CD14-positive monocyte (primary cell): ENCODE measurements around the gene PPM1H. TPM values are rescaled to one million over a fixed set of nuclear protein-coding genes. Genes with fewer than 3 reads are reported as not detected.

Experiments used
- DNase-seq, 3 donors: peaks; one replicate each; pipeline ENCODE4 v3.0.0-alpha.2; 2011 to 2022
- H2AFZ ChIP-seq: 2 replicates; pipeline ENCODE4 v1.6.0; 2012; ENCODE audit warnings: mild to moderate bottlenecking, low read depth, low read length, inconsistent platforms; ENCODE audit not compliant: insufficient read depth, poor library complexity, severe bottlenecking
- H3K27ac ChIP-seq, 2 donors: 1 replicate in 1 of 2; 2 replicates in 1 of 2; pipeline ENCODE4 v1.5.1; 2012 to 2013; ENCODE audit warnings: low read length in 2 of 2, control low read depth in 1 of 2, inconsistent platforms in 1 of 2, low read depth in 1 of 2, mild to moderate bottlenecking in 1 of 2
- H3K27me3 ChIP-seq, 2 donors: one replicate each; pipeline versions ENCODE4 v1.6.0 to v1.6.1; 2011 to 2013; ENCODE audit warnings: low read length in 2 of 2; ENCODE audit not compliant: control insufficient read depth in 2 of 2, insufficient read depth in 2 of 2
- H3K36me3 ChIP-seq, 2 donors: replicated peaks in 1 of 2; 1 replicate in 1 of 2; 2 replicates in 1 of 2; pipeline versions ENCODE4 v1.5.1 to v1.6.1; 2012 to 2013; ENCODE audit warnings: low read length in 2 of 2, control low read depth in 1 of 2, inconsistent platforms in 1 of 2, mild to moderate bottlenecking in 1 of 2; ENCODE audit not compliant: insufficient read depth in 2 of 2, control insufficient read depth in 1 of 2
- H3K4me1 ChIP-seq, 2 donors: 1 replicate in 1 of 2; 2 replicates in 1 of 2; pipeline versions ENCODE4 v1.5.1 to v1.6.1; 2012 to 2013; ENCODE audit warnings: low read length in 2 of 2, control low read depth in 1 of 2, inconsistent platforms in 1 of 2, mild to moderate bottlenecking in 1 of 2, moderate library complexity in 1 of 2; ENCODE audit not compliant: insufficient read depth in 2 of 2, control insufficient read depth in 1 of 2
- H3K4me2 ChIP-seq: replicated peaks from 2 replicates; pipeline ENCODE3; 2012; ENCODE audit warnings: low read length, moderate library complexity, mild to moderate bottlenecking; ENCODE audit not compliant: poor library complexity, severe bottlenecking; ENCODE audit errors: extremely low read depth
- H3K4me3 ChIP-seq, 3 experiments: fragments of 200-600 bp in 1 of 3; sonication (generic) in 1 of 3; replicated peaks in 1 of 3; 1 replicate in 2 of 3; 2 replicates in 1 of 3; pipeline ENCODE4 v1.5.1; 2011 to 2013; ENCODE audit warnings: low read length in 3 of 3, mild to moderate bottlenecking in 3 of 3, control low read depth in 2 of 3, low read depth in 2 of 3, inconsistent platforms in 1 of 3, moderate library complexity in 1 of 3
- H3K79me2 ChIP-seq: 2 replicates; pipeline ENCODE4 v1.6.0; 2012; ENCODE audit warnings: mild to moderate bottlenecking, control low read depth, inconsistent platforms, low read length, moderate library complexity; ENCODE audit not compliant: insufficient read depth
- H3K9ac ChIP-seq: 2 replicates; pipeline ENCODE4 v1.6.0; 2017; ENCODE audit warnings: low read length, mild to moderate bottlenecking; ENCODE audit not compliant: insufficient read depth, poor library complexity, severe bottlenecking
- H3K9me3 ChIP-seq, 2 donors: replicated peaks in 1 of 2; 1 replicate in 1 of 2; 2 replicates in 1 of 2; pipeline versions ENCODE4 v1.5.1 to v1.6.1; 2012 to 2013; ENCODE audit warnings: low read length in 2 of 2, control low read depth in 1 of 2; ENCODE audit not compliant: control insufficient read depth in 1 of 2, insufficient read depth in 1 of 2
- H4K20me1 ChIP-seq: 2 replicates; pipeline ENCODE4 v1.6.0; 2012; ENCODE audit warnings: mild to moderate bottlenecking, low read length, control low read depth, moderate library complexity; ENCODE audit not compliant: insufficient read depth
- H3K27ac Mint-ChIP-seq, 7 donors: one replicate each; pipeline ENCODE4 v1.8.0; 2020; ENCODE audit warnings: mild to moderate bottlenecking in 7 of 7, mixed read lengths in 7 of 7, moderate library complexity in 6 of 7, inconsistent platforms in 2 of 7
- H3K27me3 Mint-ChIP-seq, 3 donors: one replicate each; pipeline ENCODE4 v1.8.0; 2021 to 2022; ENCODE audit warnings: low read depth in 3 of 3, mild to moderate bottlenecking in 3 of 3, mixed read lengths in 3 of 3, moderate library complexity in 3 of 3, inconsistent platforms in 1 of 3
- H3K36me3 Mint-ChIP-seq, 2 donors: one replicate each; pipeline ENCODE4 v1.8.0; 2020; ENCODE audit warnings: mixed read lengths in 2 of 2, inconsistent platforms in 1 of 2, mild to moderate bottlenecking in 1 of 2
- H3K4me1 Mint-ChIP-seq: one replicate; pipeline ENCODE4 v1.8.0; 2020; ENCODE audit warnings: mild to moderate bottlenecking, mixed read lengths
- H3K4me3 Mint-ChIP-seq, 2 donors: one replicate each; pipeline ENCODE4 v1.8.0; 2020; ENCODE audit warnings: mild to moderate bottlenecking in 2 of 2, mixed read lengths in 2 of 2, moderate library complexity in 1 of 2
- H3K9me3 Mint-ChIP-seq, 7 donors: one replicate each; pipeline ENCODE4 v1.8.0; 2020 to 2022; ENCODE audit warnings: mixed read lengths in 7 of 7, mild to moderate bottlenecking in 6 of 7, moderate library complexity in 6 of 7, inconsistent platforms in 2 of 7
- WGBS: methylation state at CpG from one replicate; pipeline ENCODE4 v1.1.5; 2013; ENCODE audit warnings: missing lambda C conversion rate; ENCODE audit not compliant: insufficient coverage; 5-methylcytosine and 5-hydroxymethylcytosine counted together
- intact Hi-C, 2 donors: fragments of 100-400 bp; cut with micrococcal nuclease; formaldehyde crosslinking; loops; one replicate each; pipeline versions ENCODE4 v1.15.0 to v1.15.1; 2023
- polyA plus RNA-seq, 3 donors: library from polyadenylated mRNA; depleted of rRNA in 1 of 3; unstranded in 2 of 3; stranded (reverse) in 1 of 3; fragments of 300-500 nt in 2 of 3; fragments of >200 nt in 1 of 3; fragmentation: Illumina TruSeq in 2 of 3; gene quantifications; 1 replicate in 2 of 3; 2 replicates in 1 of 3; pipeline ENCODE4 v1.2.3, GENCODE V29; 2012 to 2021
- TF ChIP-seq, protein P1 (sequence below): fragments of 200-600 bp; IDR thresholded peaks from one replicate; pipeline ENCODE4 v1.8.0; 2022; ENCODE audit warnings: antibody characterized with exemption, mild to moderate bottlenecking

The PPM1H gene
- polyA plus RNA-seq, 3 donors, result 1.5 to 2.8 (median 1.9) TPM

DNA sequence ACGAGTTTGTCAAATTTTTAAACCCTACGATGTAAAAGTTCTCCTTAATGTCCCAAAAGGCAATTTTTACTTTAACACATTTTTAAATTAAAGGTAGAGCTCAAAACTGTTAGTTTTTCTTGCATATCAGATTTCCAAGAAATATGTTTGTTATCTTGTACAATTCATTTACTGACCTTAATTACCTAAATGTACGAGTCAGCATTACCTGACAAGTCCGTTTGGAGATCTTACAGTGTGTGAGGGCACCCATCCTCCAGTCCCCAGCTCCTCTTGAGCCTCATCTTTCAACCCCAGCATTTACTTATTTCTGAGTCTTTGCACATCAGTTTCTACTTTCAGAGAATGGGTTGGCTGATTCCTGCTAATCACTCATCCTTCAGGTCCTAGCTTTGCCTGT lies 23.7 kb downstream of the PPM1H start:
- intact Hi-C loops, result no loop called here
- H3K4me3 Mint-ChIP-seq, result no peak overlapping the region
- no peaks in the 10 kb centered on the region for H3K9me3 ChIP-seq

DNA sequence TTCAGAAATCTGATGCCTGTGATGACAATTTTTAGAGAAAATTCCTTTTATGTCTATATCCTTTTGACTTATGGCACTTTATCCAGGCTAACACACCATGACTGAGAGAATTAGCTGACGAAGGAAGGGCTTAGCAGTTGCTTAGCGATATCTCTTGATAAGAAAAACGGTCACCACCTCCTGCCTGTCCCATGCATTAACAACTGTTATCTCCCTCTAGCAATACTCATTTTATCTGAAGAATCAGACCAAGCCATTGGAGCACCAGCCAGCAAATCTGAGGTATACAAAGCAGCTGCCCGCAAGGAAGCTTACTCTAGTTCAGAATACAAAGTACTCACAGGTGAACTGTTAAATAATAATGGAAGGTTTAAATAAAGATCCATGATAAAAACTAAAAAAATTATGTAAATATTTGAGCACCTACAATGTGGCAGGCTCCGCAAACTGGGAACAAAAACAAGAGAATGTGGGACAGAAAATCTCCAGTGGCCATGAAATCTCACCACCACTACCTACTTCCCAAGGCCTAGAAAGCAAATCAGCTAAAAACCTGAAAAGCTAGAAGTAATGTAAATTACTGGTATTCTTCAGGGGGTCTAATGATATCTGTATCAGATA lies 24.3 kb downstream of the PPM1H start:
- peaks cover 0 to 1% (median 0%) of the 10 kb centered on the region in 3 donors for H3K27me3 Mint-ChIP-seq
- TF ChIP-seq, protein P1, sequence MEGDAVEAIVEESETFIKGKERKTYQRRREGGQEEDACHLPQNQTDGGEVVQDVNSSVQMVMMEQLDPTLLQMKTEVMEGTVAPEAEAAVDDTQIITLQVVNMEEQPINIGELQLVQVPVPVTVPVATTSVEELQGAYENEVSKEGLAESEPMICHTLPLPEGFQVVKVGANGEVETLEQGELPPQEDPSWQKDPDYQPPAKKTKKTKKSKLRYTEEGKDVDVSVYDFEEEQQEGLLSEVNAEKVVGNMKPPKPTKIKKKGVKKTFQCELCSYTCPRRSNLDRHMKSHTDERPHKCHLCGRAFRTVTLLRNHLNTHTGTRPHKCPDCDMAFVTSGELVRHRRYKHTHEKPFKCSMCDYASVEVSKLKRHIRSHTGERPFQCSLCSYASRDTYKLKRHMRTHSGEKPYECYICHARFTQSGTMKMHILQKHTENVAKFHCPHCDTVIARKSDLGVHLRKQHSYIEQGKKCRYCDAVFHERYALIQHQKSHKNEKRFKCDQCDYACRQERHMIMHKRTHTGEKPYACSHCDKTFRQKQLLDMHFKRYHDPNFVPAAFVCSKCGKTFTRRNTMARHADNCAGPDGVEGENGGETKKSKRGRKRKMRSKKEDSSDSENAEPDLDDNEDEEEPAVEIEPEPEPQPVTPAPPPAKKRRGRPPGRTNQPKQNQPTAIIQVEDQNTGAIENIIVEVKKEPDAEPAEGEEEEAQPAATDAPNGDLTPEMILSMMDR, result no peak
- no peak overlapping the region for H3K27ac ChIP-seq
- H3K4me2 ChIP-seq, result no peak overlapping the region
- H3K4me1 Mint-ChIP-seq, result peaks cover 24% of the 10 kb centered on the region
- peaks cover 22% of the 10 kb centered on the region in 2 donors for H3K4me1 ChIP-seq
- no peak overlapping the region for H3K27ac Mint-ChIP-seq
- peaks cover 6 to 9% of the 10 kb centered on the region in 2 donors for H3K36me3 Mint-ChIP-seq
- no peaks in the 10 kb centered on the region for H3K79me2 ChIP-seq
- intact Hi-C loops, result no loop called here
- peaks cover 0 to 2% (median 0%) of the 10 kb centered on the region in 7 donors for H3K9me3 Mint-ChIP-seq
- no peaks in the 10 kb centered on the region for H3K9me3 ChIP-seq
- no peak overlapping the region for H2AFZ ChIP-seq
- H3K36me3 ChIP-seq, result no peaks in the 10 kb centered on the region
- no peaks in the 10 kb centered on the region for H3K27me3 ChIP-seq
- no peak overlapping the region for H3K4me3 ChIP-seq
- WGBS, result no CpG with 5 or more reads among the region's 5 CpGs
- H4K20me1 ChIP-seq, result no peaks in the 10 kb centered on the region
- no peak overlapping the region for H3K4me3 Mint-ChIP-seq
- H3K9ac ChIP-seq, result no peak overlapping the region
- no peak for DNase-seq

More for the DNA sequence above, 23.7 kb downstream of the PPM1H start:
- 84% methylated on average over 2 of the region's 4 CpGs for WGBS
- Histone ChIP-seq H3K36me3 (no peaks in the 10 kb centered on the region), H3K4me2 (no peak overlapping the region), H3K27ac (no peak overlapping the region), H3K4me3 (no peak overlapping the region), H4K20me1 (no peaks in the 10 kb centered on the region), H3K4me1 (peaks cover 22% of the 10 kb centered on the region in 2 donors), H3K79me2 (no peaks in the 10 kb centered on the region), H3K9ac (no peak overlapping the region), H3K27me3 (no peaks in the 10 kb centered on the region), H2AFZ (no peak overlapping the region)
- peaks cover 0 to 2% (median 0%) of the 10 kb centered on the region in 7 donors for H3K9me3 Mint-ChIP-seq
- TF ChIP-seq, protein P1, result no peak
- peaks cover 6 to 9% of the 10 kb centered on the region in 2 donors for H3K36me3 Mint-ChIP-seq
- H3K4me1 Mint-ChIP-seq, result peaks cover 24% of the 10 kb centered on the region
- H3K27ac Mint-ChIP-seq, result no peak overlapping the region
- H3K27me3 Mint-ChIP-seq, result peaks cover 0 to 1% (median 0%) of the 10 kb centered on the region in 3 donors
- DNase-seq, result no peak
